Measurements from ENCODE around the gene CD248. TPM values are rescaled to one million over a fixed set of nuclear protein-coding genes. Genes with fewer than 3 reads are reported as not detected.

The CD248 gene
- total RNA-seq, 1 donor from 2014 or later = 11.4 TPM

DNA sequence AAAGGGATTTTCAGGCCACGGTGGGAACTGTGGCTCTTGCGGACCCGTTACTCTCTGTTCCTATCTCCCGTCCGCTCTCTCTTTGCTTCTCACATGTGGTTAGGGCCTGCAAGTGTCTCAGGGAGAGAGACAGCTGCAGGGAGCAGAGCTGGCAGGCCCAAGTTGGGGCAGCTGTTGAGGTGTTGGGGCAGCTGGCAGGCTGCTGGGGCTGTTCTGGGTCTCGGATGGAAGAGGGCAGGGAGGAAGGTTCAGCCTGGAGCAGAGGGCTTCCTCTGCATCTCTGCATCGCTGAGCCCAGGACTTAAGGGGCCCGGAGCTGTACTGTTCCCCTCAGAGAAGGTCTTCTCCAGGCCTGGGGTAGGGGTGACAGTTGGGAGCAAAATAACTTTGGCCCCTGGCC, 41.4 kb downstream of the CD248 start:
- H3K4me1 Mint-ChIP-seq (ENCODE audit: low read depth, unreplicated experiment) = peaks cover 3% of the 10 kb centered on the region
- peaks cover 4% of the 10 kb centered on the region for H3K36me3 Mint-ChIP-seq (ENCODE audit: unreplicated experiment)
- TF ChIP-seq, protein P1, sequence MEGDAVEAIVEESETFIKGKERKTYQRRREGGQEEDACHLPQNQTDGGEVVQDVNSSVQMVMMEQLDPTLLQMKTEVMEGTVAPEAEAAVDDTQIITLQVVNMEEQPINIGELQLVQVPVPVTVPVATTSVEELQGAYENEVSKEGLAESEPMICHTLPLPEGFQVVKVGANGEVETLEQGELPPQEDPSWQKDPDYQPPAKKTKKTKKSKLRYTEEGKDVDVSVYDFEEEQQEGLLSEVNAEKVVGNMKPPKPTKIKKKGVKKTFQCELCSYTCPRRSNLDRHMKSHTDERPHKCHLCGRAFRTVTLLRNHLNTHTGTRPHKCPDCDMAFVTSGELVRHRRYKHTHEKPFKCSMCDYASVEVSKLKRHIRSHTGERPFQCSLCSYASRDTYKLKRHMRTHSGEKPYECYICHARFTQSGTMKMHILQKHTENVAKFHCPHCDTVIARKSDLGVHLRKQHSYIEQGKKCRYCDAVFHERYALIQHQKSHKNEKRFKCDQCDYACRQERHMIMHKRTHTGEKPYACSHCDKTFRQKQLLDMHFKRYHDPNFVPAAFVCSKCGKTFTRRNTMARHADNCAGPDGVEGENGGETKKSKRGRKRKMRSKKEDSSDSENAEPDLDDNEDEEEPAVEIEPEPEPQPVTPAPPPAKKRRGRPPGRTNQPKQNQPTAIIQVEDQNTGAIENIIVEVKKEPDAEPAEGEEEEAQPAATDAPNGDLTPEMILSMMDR (IDR thresholded peaks at IDR 0.05; ENCODE audit: partially characterized antibody, unreplicated experiment) = no peak
- peaks cover 15% of the 10 kb centered on the region for H3K27me3 Mint-ChIP-seq (ENCODE audit: unreplicated experiment)
- H3K9me3 Mint-ChIP-seq (ENCODE audit: unreplicated experiment) = peaks cover 3% of the 10 kb centered on the region
- H3K4me3 Mint-ChIP-seq (ENCODE audit: unreplicated experiment) = no peak overlapping the region
- DNase-seq = no peak
- H3K27ac Mint-ChIP-seq (ENCODE audit: unreplicated experiment) = no peak overlapping the region

- no peak overlapping the region for H3K27ac Mint-ChIP-seq (ENCODE audit: unreplicated experiment)
These were observed 42.6 kb downstream of the CD248 start for GRCh38 chr11:66274219-66274618.

DNA sequence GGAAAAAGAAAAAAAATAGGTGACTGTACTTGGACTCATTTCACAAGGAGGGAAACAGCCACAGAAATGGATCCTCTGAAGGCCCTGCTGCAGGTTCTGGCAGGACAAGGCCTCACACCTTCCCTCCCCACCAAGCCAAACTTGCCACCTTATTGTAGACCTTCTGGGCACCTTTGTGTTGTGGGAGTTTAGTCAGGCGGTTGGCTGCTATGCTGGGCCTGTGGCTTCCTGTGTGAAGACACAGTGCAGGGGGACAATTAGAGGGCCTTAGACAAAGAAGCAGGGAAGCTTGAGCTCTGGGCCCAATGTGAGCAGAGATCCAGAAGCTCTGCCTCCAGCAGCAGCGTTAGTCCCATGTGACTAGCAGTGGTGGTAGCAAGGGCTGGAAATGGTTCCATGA, 44.2 kb downstream of the CD248 start:
- Mint-ChIP-seq H3K27me3 (ENCODE audit: unreplicated experiment) (peaks cover 22% of the 10 kb centered on the region), H3K36me3 (ENCODE audit: unreplicated experiment) (peaks cover 4% of the 10 kb centered on the region), H3K4me3 (ENCODE audit: unreplicated experiment) (no peak overlapping the region), H3K27ac (ENCODE audit: unreplicated experiment) (no peak overlapping the region), H3K9me3 (ENCODE audit: unreplicated experiment) (peaks cover 14% of the 10 kb centered on the region), H3K4me1 (ENCODE audit: low read depth, unreplicated experiment) (no peaks in the 10 kb centered on the region)
- no peak for DNase-seq
- TF ChIP-seq, protein P1 (IDR thresholded peaks at IDR 0.05; ENCODE audit: partially characterized antibody, unreplicated experiment) = no peak

More at GRCh38 chr11:66274219-66274618, 42.6 kb downstream of the CD248 start:
- TF ChIP-seq, protein P1 (IDR thresholded peaks at IDR 0.05; ENCODE audit: partially characterized antibody, unreplicated experiment) = no peak
- Mint-ChIP-seq H3K36me3 (ENCODE audit: unreplicated experiment) (peaks cover 4% of the 10 kb centered on the region), H3K4me3 (ENCODE audit: unreplicated experiment) (no peak overlapping the region), H3K27me3 (ENCODE audit: unreplicated experiment) (peaks cover 16% of the 10 kb centered on the region), H3K4me1 (ENCODE audit: low read depth, unreplicated experiment) (no peaks in the 10 kb centered on the region), H3K9me3 (ENCODE audit: unreplicated experiment) (peaks cover 4% of the 10 kb centered on the region)
- no peak for DNase-seq

DNA sequence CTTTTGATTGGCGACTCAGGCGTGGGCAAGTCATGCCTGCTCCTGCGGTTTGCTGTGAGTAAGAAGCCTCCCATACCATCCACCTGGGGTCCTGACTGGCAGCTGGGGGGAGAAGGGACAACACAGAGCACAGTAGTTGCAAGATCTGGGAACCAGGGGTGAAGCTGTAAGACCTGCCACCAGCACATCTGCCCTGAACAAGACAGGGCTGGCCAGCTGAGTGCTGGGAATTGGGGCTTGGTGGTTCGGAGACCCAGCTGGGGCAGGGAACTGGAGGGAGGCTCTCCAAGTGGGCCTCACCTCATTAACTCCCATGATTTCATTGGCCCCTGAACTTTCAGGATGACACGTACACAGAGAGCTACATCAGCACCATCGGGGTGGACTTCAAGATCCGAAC, 45.0 kb downstream of the CD248 start:
- Mint-ChIP-seq H3K36me3 (ENCODE audit: unreplicated experiment) (peaks cover 4% of the 10 kb centered on the region), H3K27me3 (ENCODE audit: unreplicated experiment) (peaks cover 19% of the 10 kb centered on the region), H3K9me3 (ENCODE audit: unreplicated experiment) (peaks cover 14% of the 10 kb centered on the region), H3K4me1 (ENCODE audit: low read depth, unreplicated experiment) (peaks cover 4% of the 10 kb centered on the region), H3K4me3 (ENCODE audit: unreplicated experiment) (no peak overlapping the region), H3K27ac (ENCODE audit: unreplicated experiment) (no peak overlapping the region)
- no peak for DNase-seq
- TF ChIP-seq, protein P1 (IDR thresholded peaks at IDR 0.05; ENCODE audit: partially characterized antibody, unreplicated experiment) = no peak

GRCh38 chr11:66268952-66269905, 47.6 kb downstream of the CD248 start:
- Mint-ChIP-seq H3K9me3 (ENCODE audit: unreplicated experiment) (peaks cover 15% of the 10 kb centered on the region), H3K27me3 (ENCODE audit: unreplicated experiment) (peaks cover 19% of the 10 kb centered on the region), H3K4me3 (ENCODE audit: unreplicated experiment) (peak overlapping the region; percentile 98), H3K27ac (ENCODE audit: unreplicated experiment) (peak overlapping the region; percentile 83), H3K4me1 (ENCODE audit: low read depth, unreplicated experiment) (peaks cover 4% of the 10 kb centered on the region), H3K36me3 (ENCODE audit: unreplicated experiment) (peaks cover 4% of the 10 kb centered on the region)
- TF ChIP-seq, protein P1 (IDR thresholded peaks at IDR 0.05; ENCODE audit: partially characterized antibody, unreplicated experiment) = no peak
- DNase-seq = peak; percentile 32

All from glutamatergic neuron (in vitro differentiated cells).